GM21423 (cell line): ENCODE data around the gene DUS4L.
A peak's percentile ranks its signal among the peaks of the same experiment; 100 is the strongest.
"Not testable (repeated sequence)": the region's sequence is repeated elsewhere in the genome, so short reads cannot be mapped to it uniquely, and the experiment has no call there.

Experiments used
- ATAC-seq: cut with Tn5 transposase; IDR thresholded peaks from one replicate; pipeline ENCODE4 v1.9.1; 2021; ENCODE audit warnings: mild to moderate bottlenecking, moderate library complexity; ENCODE audit not compliant: unreplicated experiment

Gene DUS4L, protein sequence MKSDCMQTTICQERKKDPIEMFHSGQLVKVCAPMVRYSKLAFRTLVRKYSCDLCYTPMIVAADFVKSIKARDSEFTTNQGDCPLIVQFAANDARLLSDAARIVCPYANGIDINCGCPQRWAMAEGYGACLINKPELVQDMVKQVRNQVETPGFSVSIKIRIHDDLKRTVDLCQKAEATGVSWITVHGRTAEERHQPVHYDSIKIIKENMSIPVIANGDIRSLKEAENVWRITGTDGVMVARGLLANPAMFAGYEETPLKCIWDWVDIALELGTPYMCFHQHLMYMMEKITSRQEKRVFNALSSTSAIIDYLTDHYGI

GRCh38 chr7:107563775-107564552, at the start of gene DUS4L, which contains the start of gene COG5:
TSS of gene DUS4L (plus strand) at chr7:107563971. CDS start at chr7:107567071, 3,100 bp downstream.
TSS of gene COG5 (minus strand) at chr7:107563920. CDS start at chr7:107563896, 24 bp downstream.
- peak; percentile 96 for ATAC-seq

GRCh38 chr7:107526672-107527071, 37.1 kb upstream of the DUS4L start:
- no peak for ATAC-seq

DNA sequence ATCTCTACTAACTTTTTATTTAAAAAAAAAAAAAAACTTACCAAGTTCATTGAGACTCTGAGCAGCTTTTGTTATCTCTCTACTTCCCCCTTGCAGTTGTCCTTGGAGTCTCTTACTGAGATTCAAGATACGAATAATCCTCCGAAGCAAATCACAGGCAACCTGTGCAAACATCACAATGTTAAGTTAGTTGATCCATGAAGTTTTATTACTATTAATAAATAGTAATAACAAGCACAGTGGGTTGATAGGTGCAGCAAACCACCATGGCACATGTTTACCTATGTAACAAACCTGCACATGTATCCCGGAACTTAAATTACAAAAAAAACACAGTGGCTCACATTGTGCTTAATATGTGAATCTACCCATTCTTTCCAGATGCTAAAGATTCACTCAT, 36.6 kb upstream of the DUS4L start:
- no peak for ATAC-seq

GRCh38 chr7:107528461-107528860, 35.3 kb upstream of the DUS4L start:
- no peak for ATAC-seq

DNA sequence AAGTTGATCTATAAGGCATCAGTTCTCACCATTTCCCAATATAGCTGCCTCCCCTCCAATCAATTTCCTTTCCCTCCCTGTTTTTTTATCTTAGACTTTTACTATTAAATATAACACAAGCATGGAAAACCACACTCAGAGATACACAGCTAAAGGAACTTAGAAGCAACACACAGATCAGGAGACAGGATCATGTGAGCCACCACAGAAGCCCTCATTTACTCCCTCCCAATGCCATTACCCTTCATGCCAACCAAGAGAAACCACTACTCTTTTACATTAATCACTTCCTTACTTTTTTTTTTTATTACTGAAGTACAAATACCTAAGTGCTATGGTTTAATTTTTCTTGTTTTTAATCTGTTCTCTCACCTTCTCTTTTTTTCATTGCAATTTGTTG, 33.0 kb upstream of the DUS4L start:
- ATAC-seq: no peak

DNA sequence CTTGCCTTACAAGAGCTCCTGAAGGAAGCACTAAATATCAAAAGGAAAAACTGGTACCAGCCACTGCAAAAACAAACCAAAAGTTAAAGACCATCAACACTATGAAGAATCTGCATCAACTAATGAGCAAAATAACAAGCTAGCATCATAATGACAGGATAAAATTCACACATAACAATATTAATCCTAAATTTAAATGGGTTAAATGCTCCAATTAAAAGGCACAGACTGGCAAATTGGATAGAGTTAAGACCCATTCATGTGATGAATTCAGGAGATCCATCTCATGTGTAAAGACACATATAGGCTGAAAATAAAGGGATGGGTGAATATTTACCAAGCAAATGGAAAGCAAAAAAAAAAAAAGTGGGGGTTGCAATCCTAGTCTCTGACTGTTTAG, 29.6 kb upstream of the DUS4L start:
- ATAC-seq: no peak

DNA sequence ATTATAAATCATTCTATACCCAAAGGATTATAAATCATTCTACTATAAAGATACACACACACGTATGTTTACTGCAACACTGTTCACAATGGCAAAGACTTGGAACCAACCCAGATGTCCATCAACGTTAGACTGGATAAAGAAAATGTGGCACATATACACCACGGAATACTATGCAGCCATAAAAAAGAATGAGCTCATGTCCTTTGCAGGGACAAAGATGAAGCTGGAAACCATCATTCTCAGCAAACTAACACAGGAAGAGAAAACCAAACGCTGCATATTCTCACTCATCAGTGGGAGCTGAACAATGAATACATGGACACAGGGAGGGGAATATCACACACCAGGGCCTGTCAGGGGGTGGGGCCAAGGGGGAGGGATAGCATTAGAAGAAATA, 26.5 kb upstream of the DUS4L start:
- not testable (repeated sequence) for ATAC-seq

DNA sequence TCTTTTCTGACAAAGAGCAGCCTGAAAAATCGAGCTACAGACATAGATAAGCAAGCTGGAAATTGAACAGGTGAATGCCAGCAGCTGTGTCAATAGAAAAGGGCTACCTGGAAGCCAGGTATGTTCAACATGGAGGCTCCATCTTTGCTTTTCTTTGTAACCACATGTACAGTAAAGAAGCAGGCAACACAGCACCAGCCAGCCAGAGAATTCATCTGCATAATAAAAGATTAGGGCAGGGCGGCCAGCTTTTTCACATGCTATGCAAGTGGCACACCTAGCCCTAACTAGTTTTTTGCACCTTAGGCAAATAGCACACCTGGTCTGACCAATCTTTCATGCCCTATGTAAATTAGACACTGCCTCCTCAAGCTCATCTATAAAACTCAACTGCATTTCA, 25.8 kb upstream of the DUS4L start:
- no peak for ATAC-seq

- ATAC-seq: no peak
These were observed 20.3 kb upstream of the DUS4L start for GRCh38 chr7:107543338-107543993.

- ATAC-seq: no peak
These were observed 18.8 kb upstream of the DUS4L start for GRCh38 chr7:107544848-107545591.

- no peak for ATAC-seq
These were observed 11.8 kb upstream of the DUS4L start for GRCh38 chr7:107551936-107552335.

- ATAC-seq: no peak
These were observed 7.9 kb upstream of the DUS4L start for GRCh38 chr7:107555893-107556292.

DNA sequence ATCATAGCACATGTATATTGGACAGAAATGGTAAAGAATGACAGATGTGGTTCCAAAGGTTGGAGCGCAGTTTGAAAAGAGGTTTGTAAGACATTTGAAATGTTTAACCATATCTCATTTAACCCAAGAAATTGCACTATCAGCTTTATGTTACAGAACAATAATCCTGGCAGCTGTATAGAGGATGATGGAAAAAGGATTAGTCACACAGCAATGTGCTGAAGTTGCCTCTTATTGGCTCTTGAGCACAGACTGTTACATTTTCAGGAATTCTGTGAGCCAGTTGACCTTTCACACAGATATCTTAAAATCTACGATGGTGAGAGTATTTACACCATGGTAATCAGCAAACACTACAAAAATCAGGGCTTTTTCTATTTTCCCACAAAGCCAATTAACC, 3.9 kb upstream of the DUS4L start:
- ATAC-seq: no peak

GRCh38 chr7:107560898-107561516, 2.8 kb upstream of the DUS4L start:
- ATAC-seq: no peak

DNA sequence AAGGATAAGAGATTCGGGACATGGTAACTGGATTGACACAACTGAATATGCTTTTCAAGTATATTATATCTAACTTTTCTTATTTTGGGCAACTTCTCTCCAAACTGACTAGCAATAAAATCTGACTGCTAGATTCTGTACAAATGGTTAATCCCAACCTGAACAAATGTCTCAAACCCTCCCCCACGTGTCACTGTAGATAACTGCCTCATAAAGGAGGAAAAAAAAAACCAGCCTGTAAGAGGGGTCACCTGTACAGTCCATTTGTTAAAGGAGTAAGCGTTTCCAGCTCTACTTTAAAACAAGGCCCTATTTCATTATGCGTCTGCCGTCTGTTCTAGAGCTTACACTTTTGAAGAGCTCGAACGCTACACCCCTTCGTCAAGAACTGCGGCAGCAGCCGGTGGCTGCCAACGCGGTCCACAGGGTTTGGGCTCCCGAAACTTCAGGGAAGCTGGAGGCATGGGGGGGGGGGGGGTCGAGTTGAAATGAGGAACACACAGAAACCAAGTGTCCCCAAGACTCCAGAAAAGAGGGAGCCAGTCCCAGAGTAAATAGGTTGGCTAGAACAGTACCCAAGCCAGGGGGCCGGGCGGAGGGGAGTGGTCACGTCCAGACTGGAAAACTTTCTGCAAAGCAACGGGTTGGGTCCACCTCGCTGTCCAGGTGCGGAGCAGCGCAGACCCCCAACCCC, 543 bp upstream of the DUS4L start:
- ATAC-seq: peak; percentile 49

DNA sequence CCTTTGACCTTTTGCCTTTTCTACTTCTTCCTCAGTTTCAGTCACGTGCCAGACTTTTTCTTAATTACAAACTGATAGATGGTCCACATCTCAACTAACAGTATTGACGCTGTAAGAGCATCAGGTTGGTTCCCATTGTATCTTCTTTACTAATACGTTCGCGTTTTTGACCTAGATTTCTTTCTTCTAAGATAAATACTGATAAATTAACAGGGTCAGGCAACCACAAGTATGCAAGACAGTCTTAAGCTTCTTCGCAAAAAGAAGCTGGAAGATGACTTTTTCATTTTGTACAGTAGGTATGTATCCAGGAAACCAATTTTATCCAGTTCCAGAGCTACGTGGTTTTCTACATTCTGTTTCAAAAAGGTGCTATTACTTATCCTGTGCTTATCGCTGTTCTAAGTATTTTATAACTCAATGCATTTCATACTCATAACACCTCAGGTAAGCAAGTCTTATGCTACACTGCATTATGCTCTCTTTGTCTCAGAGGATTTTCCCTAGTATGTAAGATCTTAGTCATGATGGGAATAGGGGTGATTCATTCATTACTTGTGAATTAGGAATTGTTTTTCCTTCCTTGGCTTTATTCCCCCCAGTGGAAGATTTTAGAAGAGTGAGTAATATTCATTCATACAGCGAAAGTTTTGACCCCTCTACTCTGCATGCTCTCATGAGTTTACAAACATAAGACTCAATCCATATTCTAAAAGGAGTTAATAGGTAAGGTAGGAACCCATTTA, 955 bp downstream of the DUS4L start:
- no peak for ATAC-seq

DNA sequence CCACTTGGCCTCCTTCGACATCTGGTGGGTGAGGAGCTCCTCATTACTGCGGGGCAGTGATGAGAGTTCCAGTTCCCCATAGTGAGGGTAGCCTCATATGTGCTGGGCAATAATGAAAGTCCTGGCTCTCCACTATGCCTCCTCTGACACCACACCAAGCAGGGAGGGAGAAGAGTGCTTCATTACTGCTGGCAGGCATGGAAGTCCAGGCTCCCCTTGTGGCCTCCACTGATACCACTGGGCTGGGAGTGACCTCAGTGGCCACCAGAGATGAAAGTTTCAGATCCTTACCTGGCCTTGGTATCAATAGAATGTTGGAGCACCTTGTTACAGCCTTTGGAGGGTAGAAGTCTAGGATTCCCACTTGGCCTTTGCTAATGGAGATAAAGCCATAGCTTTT, 6.5 kb downstream of the DUS4L start:
- no peak for ATAC-seq

GRCh38 chr7:107573537-107573936, 9.8 kb downstream of the DUS4L start:
- no peak for ATAC-seq

GRCh38 chr7:107579554-107579884, 15.7 kb downstream of the DUS4L start:
- ATAC-seq: no peak
